Frontal cortex (tissue), 4 donors: ENCODE data around the gene NEDD4. TPM values are rescaled to one million over a fixed set of nuclear protein-coding genes. Genes with fewer than 3 reads are reported as not detected.
"Not testable (repeated sequence)": the region's sequence is repeated elsewhere in the genome, so short reads cannot be mapped to it uniquely, and the experiment has no call there.

Experiments
- DNase-seq, 2 donors: peaks; one replicate each; pipeline ENCODE4 v3.0.0; 2012; ENCODE audit warnings: low spot score in 2 of 2
- FAIRE-seq: peaks from 2 replicates; lab custom pipeline; 2012; peaks lifted over from hg19 to GRCh38; lab: Jason Lieb, UNC
- total RNA-seq: library from RNA; depleted of rRNA; stranded (reverse); fragments of >200 nt; gene quantifications from one replicate; pipeline ENCODE4 v1.2.3, GENCODE V29; 2014
- donor health status: control.
- donor health status: control.
- donor health status: control.

The NEDD4 gene
- total RNA-seq, 1 donor from 2014 or later = 5.7 TPM

- FAIRE-seq (no peak), DNase-seq (no peak)
These were observed 28.3 kb downstream of the NEDD4 start for GRCh38 chr15:55965091-55965490.

GRCh38 chr15:55960946-55961345, 32.5 kb downstream of the NEDD4 start:
- FAIRE-seq = no peak
- no peak for DNase-seq

GRCh38 chr15:55959744-55960447, 33.5 kb downstream of the NEDD4 start:
- no peak for FAIRE-seq

GRCh38 chr15:55958349-55958748, 35.1 kb downstream of the NEDD4 start:
- FAIRE-seq = no peak
- no peak for DNase-seq

More at GRCh38 chr15:55959744-55960447, 33.5 kb downstream of the NEDD4 start:
- DNase-seq = no peak

- no peak for DNase-seq
- FAIRE-seq = no peak
These were observed 38.4 kb downstream of the NEDD4 start for GRCh38 chr15:55954862-55955605.

GRCh38 chr15:55952501-55953274, 40.7 kb downstream of the NEDD4 start:
- not testable (repeated sequence) for FAIRE-seq, DNase-seq

GRCh38 chr15:55944606-55945005, 48.8 kb downstream of the NEDD4 start:
- FAIRE-seq = not testable (repeated sequence)

GRCh38 chr15:55942332-55942731, 51.1 kb downstream of the NEDD4 start:
- DNase-seq (no peak), FAIRE-seq (no peak)

More at GRCh38 chr15:55944606-55945005, 48.8 kb downstream of the NEDD4 start:
- not testable (repeated sequence) for DNase-seq

- FAIRE-seq (no peak), DNase-seq (no peak)
These were observed 56.4 kb downstream of the NEDD4 start for GRCh38 chr15:55937040-55937439.

- no peak for FAIRE-seq
- DNase-seq = no peak
These were observed 64.5 kb downstream of the NEDD4 start for GRCh38 chr15:55928955-55929354.

- FAIRE-seq (no peak), DNase-seq (no peak)
These were observed 71.7 kb downstream of the NEDD4 start for GRCh38 chr15:55921744-55922143.

GRCh38 chr15:55917881-55918296, 75.5 kb downstream of the NEDD4 start:
- FAIRE-seq (peak; percentile 37), DNase-seq (peak in 1 of 2 donors; percentile 2)

GRCh38 chr15:55916666-55917409, 76.6 kb downstream of the NEDD4 start:
- no peak for FAIRE-seq
- no peak for DNase-seq

- DNase-seq = no peak
- FAIRE-seq = no peak
These were observed 77.4 kb downstream of the NEDD4 start for GRCh38 chr15:55915876-55916567.

- no peak for FAIRE-seq
- DNase-seq = no peak
These were observed 78.2 kb downstream of the NEDD4 start for GRCh38 chr15:55915221-55915620.

- FAIRE-seq (peak; percentile 81), DNase-seq (no peak)
These were observed 79.0 kb downstream of the NEDD4 start for GRCh38 chr15:55914446-55914845.

GRCh38 chr15:55912982-55913381, 80.4 kb downstream of the NEDD4 start:
- no peak for FAIRE-seq
- no peak for DNase-seq

GRCh38 chr15:55909036-55909811, 84.2 kb downstream of the NEDD4 start:
- DNase-seq (no peak), FAIRE-seq (no peak)
